AG10803 (cell line): ENCODE measurements around the gene COX7B.

Experiments used
- DNase-seq: peaks from one replicate; pipeline ENCODE4 v3.0.0; 2010; ENCODE audit warnings: low read depth
- H3K4me3 ChIP-seq: 2 replicates; pipeline ENCODE4 v1.5.1; 2011; ENCODE audit warnings: mild to moderate bottlenecking, low read length, control low read depth
- TF ChIP-seq, protein P1 (sequence below): conservative IDR thresholded peaks from 2 replicates; pipeline ENCODE4 v1.5.1; 2011; ENCODE audit warnings: mild to moderate bottlenecking, low read length, control low read depth, inconsistent platforms

The COX7B gene

DNA sequence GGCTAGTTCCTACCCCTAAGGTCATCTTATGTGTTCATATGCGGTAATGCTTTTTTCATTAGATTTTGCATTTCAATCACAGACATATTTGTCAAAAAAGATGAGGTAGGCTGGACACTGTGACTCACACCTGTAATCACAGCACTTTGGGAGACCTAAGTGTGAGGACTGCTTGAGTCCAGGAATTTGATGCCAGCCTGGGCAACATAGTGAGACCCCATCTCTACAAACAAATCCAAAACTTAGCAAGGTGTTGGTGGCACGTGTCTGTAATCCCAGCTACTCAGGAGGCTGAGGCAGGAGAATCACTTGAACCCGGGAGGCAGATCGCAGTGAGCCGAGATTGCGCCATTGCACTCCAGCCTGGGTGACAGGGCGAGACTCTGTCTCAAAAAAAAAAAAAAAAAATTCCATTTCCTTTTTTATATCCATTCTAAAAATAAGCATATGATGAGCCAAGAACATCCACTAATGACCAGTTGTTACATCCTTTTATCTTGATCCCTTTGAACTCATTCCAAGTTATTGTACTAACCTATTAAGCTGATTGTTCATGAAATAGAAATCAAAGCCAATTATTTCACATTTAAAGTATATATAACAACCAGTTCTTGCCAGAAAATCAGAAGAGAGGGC, 46.8 kb downstream of the COX7B start:
- no peak for DNase-seq
- TF ChIP-seq, protein P1, sequence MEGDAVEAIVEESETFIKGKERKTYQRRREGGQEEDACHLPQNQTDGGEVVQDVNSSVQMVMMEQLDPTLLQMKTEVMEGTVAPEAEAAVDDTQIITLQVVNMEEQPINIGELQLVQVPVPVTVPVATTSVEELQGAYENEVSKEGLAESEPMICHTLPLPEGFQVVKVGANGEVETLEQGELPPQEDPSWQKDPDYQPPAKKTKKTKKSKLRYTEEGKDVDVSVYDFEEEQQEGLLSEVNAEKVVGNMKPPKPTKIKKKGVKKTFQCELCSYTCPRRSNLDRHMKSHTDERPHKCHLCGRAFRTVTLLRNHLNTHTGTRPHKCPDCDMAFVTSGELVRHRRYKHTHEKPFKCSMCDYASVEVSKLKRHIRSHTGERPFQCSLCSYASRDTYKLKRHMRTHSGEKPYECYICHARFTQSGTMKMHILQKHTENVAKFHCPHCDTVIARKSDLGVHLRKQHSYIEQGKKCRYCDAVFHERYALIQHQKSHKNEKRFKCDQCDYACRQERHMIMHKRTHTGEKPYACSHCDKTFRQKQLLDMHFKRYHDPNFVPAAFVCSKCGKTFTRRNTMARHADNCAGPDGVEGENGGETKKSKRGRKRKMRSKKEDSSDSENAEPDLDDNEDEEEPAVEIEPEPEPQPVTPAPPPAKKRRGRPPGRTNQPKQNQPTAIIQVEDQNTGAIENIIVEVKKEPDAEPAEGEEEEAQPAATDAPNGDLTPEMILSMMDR, result no peak
- no peak overlapping the region for H3K4me3 ChIP-seq

DNA sequence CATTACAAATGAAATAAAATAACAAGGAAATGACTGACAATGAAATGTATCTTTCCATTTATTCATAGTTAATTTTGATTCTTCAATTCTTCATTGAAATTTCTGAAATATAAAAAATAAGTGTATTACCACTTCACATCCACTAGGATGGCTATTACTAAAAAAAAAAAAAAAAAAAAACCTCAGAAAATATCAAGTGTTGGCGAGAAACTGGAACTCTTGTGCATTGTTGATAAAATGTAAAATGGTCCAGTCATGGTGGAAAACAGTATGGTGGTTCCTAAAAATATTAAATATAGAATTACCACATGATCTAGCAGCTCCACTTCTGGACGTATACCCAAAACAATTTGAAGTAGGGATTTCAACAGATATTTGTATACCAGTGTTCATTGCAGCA, 47.3 kb downstream of the COX7B start:
- DNase-seq, result no peak
- no peak overlapping the region for H3K4me3 ChIP-seq
- TF ChIP-seq, protein P1, result no peak

DNA sequence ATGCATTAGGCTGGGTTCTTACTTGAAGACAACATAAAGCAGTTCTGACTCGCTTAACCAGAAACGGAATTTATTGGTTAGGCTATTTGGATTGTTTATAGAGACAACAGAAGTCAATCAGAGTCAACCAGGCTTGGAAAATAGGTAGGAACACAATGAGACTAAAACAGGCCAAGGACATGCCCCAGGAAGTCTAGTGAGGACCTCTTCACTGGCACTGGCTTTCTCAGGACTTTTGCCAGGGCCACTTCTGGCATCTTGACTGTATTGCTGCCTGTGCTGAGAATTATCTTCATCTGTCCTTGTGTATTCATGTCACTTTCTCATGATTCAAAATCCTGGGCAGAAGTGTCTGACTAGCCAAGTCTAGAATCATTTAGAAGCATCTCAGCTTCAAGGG, 50.6 kb downstream of the COX7B start:
- TF ChIP-seq, protein P1, result no peak
- no peak overlapping the region for H3K4me3 ChIP-seq
- no peak for DNase-seq

DNA sequence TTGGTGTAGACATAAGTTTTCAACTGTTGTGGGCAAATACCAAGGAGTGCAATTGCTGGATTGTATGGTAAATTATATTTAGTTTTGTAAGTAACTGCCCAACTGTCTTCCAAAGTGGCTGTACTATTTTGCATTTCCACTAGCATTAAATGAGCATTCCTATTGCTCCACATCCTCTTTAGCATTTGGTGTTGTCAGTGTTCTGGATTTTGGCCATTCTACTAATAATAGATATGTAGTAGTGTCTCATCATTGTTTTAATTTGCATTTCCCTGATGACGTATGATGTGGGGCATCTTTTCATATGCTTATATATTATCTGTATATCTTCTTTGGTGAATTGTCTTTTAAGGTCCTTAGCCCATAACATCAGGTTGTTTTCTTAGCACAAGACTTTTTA, 52.9 kb downstream of the COX7B start:
- TF ChIP-seq, protein P1, result no peak
- no peak overlapping the region for H3K4me3 ChIP-seq
- no peak for DNase-seq

DNA sequence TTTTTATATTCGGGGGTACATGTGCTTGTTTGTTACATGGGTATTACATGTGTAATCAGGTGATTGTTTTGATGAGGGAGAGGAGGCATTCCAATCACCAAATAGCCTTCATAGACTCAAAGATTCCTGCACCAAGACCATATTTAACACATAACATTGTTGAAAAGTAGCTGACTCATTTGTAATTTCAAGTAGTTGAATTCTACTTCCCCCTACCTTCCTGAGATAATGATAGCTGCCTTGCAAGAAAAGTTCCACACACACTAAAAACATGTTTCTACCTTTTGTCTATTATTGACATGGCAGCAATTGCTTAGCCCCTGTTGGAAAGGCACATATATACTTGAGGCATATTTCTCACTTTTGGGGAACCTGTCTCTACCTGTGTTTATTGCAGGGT, 54.0 kb downstream of the COX7B start:
- H3K4me3 ChIP-seq, result no peak overlapping the region
- TF ChIP-seq, protein P1, result no peak
- DNase-seq, result no peak

DNA sequence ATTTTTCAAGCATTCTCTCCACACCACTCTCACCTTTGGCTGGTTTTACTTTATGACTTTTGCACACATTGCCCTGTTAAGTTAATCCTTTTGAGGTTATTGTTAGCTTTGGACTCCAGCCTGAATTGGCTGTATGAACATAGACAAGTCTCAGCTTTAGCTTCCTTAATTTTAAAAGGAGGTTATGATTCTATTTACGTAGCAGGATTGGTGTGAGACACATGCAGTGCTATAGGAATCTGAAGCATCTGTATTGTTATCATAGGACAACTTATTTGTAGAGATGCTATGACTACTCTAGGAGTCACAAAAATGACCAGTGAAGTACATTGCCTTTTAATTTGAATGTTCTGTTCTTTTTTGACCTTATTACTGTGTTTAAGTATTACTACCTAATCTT, 54.4 kb downstream of the COX7B start:
- no peak for DNase-seq
- TF ChIP-seq, protein P1, result no peak
- no peak overlapping the region for H3K4me3 ChIP-seq
